ENCODE results near the gene ZNF496. TPM values are rescaled to one million over a fixed set of nuclear protein-coding genes. Genes with fewer than 3 reads are reported as not detected.

Gene ZNF496
- total and polyA plus RNA-seq, 2 experiments from 2014 or later, result 18.8 to 108 TPM

GRCh38 chr1:247303216-247303615, 28.5 kb downstream of the ZNF496 start:
- no peak for TF ChIP-seq CTCF (IDR thresholded peaks at IDR 0.05; ENCODE audit: low read depth, low read length)
- H3K27me3 ChIP-seq, result no peaks in the 10 kb centered on the region
- no peaks in the 10 kb centered on the region for H3K9me3 ChIP-seq (ENCODE audit: low read depth)
- H3K4me3 ChIP-seq, result no peak overlapping the region
- no peak overlapping the region for H3K27ac ChIP-seq
- no peak for DNase-seq (ENCODE audit: low read depth in 1 of 2, low spot score in 1 of 2)
- peaks cover 25% of the 10 kb centered on the region for H3K36me3 ChIP-seq
- no peaks in the 10 kb centered on the region for H3K4me1 ChIP-seq (ENCODE audit: low read depth)

DNA sequence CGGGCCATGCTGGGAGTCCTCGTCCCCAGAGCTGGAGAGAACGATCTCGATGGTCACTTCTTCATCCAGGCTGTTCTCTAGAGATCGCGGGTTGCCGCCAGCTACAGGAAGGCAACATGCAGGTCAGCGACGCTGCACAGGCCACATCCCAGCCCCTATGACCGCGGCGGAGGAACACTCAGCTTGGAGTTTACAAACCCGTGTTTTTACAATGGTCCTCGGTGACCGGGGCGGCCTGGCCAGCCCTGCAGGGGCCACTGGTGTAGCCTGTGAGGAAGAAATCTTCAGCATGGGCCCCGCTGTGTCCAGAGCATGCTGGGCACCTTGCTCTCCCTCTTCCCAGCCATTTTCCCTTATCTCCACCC, 30.5 kb downstream of the ZNF496 start:
- Histone ChIP-seq H3K27me3 (no peaks in the 10 kb centered on the region), H3K4me3 (no peak overlapping the region), H3K27ac (no peak overlapping the region), H3K9me3 (ENCODE audit: low read depth) (no peaks in the 10 kb centered on the region), H3K4me1 (ENCODE audit: low read depth) (no peaks in the 10 kb centered on the region), H3K36me3 (peaks cover 19% of the 10 kb centered on the region)
- no peak for TF ChIP-seq CTCF (IDR thresholded peaks at IDR 0.05; ENCODE audit: low read depth, low read length)
- DNase-seq (ENCODE audit: low read depth in 1 of 2, low spot score in 1 of 2), result no peak

DNA sequence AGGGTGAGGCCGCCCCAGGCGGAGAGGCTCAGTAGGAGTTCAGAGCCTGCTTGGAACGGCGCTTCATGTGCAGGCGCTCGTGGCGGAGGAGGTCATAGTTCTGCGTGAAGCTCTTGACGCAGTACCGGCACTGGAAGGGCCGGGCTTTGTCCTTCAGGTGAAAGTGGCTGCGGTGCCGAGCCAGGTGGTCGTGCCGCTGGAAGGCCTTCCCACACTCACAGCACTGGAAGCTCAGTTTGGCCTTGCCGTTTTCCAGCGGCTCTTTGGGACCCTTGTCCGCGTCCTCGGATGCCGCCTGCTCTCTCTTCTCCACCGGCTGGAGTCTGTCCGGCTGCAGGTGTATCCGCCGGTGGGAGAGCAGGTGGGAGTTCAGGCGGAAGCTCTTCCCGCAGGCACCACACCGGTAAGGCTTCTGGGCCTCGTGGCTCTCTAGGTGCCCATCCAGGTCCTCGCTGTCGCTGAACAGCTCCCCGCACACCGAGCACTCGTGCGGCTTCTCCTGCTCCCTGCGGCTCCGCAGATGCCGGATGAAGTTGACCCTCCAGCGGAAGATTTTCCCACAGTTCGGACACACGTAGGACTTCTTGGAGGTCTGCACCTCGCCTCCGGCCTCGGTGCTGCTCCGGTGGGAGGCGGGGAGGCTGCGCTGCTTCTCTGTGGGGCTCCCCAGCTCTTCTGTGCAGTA, 31.0 kb downstream of the ZNF496 start:
- Histone ChIP-seq H3K36me3 (peaks cover 19% of the 10 kb centered on the region), H3K27me3 (no peaks in the 10 kb centered on the region), H3K4me3 (no peak overlapping the region), H3K4me1 (ENCODE audit: low read depth) (no peaks in the 10 kb centered on the region), H3K9me3 (ENCODE audit: low read depth) (no peaks in the 10 kb centered on the region), H3K27ac (no peak overlapping the region)
- no peak for TF ChIP-seq CTCF (IDR thresholded peaks at IDR 0.05; ENCODE audit: low read depth, low read length)
- no peak for DNase-seq (ENCODE audit: low read depth in 1 of 2, low spot score in 1 of 2)

DNA sequence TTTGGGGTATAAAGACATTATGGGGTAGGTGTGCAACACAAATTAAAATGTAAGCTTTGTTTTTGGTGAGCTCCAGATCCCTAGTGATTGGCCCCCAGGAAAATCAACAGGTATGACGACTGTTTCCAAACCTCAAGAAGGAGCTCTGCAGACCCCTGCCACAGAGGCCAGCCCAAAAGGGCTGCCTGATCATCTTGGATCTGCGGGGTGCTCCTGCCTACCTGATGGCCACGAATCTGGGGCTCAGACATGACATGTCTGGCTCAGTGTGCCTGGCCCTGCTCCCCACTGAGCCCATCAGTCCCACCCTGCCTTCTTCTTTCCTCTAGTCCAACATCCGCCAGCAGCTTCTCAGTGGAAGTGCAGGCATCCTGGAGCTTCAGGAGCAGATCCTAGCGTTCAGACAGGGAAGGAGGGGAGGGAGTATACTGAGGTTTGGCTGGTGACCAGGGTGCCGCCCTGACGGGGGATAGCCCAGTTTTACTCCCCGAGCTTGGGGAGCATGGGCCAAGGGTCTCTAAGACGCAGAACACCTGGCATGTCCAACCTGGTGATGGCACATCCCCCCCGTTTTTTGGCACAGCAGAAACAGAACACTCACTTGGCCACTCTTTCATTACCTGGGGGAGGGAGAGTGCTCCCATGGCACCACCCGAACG, 31.8 kb downstream of the ZNF496 start:
- H3K9me3 ChIP-seq (ENCODE audit: low read depth), result no peaks in the 10 kb centered on the region
- H3K4me1 ChIP-seq (ENCODE audit: low read depth), result no peaks in the 10 kb centered on the region
- H3K36me3 ChIP-seq, result peaks cover 14% of the 10 kb centered on the region
- no peak for TF ChIP-seq CTCF (IDR thresholded peaks at IDR 0.05; ENCODE audit: low read depth, low read length)
- DNase-seq (ENCODE audit: low read depth in 1 of 2, low spot score in 1 of 2), result no peak
- H3K27me3 ChIP-seq, result no peaks in the 10 kb centered on the region
- no peak overlapping the region for H3K4me3 ChIP-seq
- no peak overlapping the region for H3K27ac ChIP-seq

DNA sequence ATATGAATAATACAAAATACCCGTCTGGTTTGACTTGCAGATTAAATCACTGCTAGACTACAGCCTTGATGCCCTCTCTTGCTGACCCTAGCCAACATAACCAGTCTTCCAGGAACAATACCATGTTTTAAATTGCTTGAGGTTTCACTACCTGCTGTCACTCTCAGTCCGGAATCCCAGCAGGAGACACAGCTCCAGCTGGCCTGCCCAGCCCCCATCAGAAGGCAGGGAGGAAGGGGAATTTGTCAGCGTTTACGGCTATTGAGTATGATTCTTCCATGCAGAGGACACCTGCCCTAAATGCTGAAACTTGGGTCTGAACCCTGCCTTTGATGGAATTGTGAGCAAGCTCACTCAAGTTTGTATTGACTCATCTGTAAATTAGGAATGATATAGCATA, 33.0 kb downstream of the ZNF496 start:
- no peak for TF ChIP-seq CTCF (IDR thresholded peaks at IDR 0.05; ENCODE audit: low read depth, low read length)
- DNase-seq (ENCODE audit: low read depth in 1 of 2, low spot score in 1 of 2), result no peak
- H3K9me3 ChIP-seq (ENCODE audit: low read depth), result no peaks in the 10 kb centered on the region
- H3K27ac ChIP-seq, result no peak overlapping the region
- no peaks in the 10 kb centered on the region for H3K27me3 ChIP-seq
- H3K4me1 ChIP-seq (ENCODE audit: low read depth), result no peaks in the 10 kb centered on the region
- no peak overlapping the region for H3K4me3 ChIP-seq
- H3K36me3 ChIP-seq, result peaks cover 9% of the 10 kb centered on the region
